Measurements from ENCODE around the gene MKRN3. TPM values are rescaled to one million over a fixed set of nuclear protein-coding genes. Genes with fewer than 3 reads are reported as not detected.
"Not testable (repeated sequence)": the region's sequence is repeated elsewhere in the genome, so short reads cannot be mapped to it uniquely, and the experiment has no call there.

Gene MKRN3
- total RNA-seq, 2 donors from 2014 or later, result 0.43 TPM; not detected in 1

- H3K4me1 ChIP-seq, result no peaks in the 10 kb centered on the region
- no peak overlapping the region for H3K4me3 ChIP-seq
- no peak for DNase-seq (ENCODE audit: low spot score)
- no peaks in the 10 kb centered on the region for H3K9me3 ChIP-seq
- no peaks in the 10 kb centered on the region for H3K36me3 ChIP-seq
- no peak for TF ChIP-seq CTCF (IDR thresholded peaks at IDR 0.05)
- no peak overlapping the region for H3K27ac ChIP-seq
- H3K27me3 ChIP-seq, result no peaks in the 10 kb centered on the region
Measured at GRCh38 chr15:23589012-23589411, 23.5 kb downstream of the MKRN3 start.

GRCh38 chr15:23594252-23594770 is 28.8 kb downstream of the MKRN3 start:
- DNase-seq (ENCODE audit: low spot score), result no peak
- H3K27ac ChIP-seq, result no peak overlapping the region
- H3K36me3 ChIP-seq, result no peaks in the 10 kb centered on the region
- no peaks in the 10 kb centered on the region for H3K9me3 ChIP-seq
- H3K4me3 ChIP-seq, result no peak overlapping the region
- TF ChIP-seq CTCF (IDR thresholded peaks at IDR 0.05), result no peak
- H3K27me3 ChIP-seq, result no peaks in the 10 kb centered on the region
- no peaks in the 10 kb centered on the region for H3K4me1 ChIP-seq

- Histone ChIP-seq H3K4me1 (no peaks in the 10 kb centered on the region), H3K4me3 (no peak overlapping the region)
- no peak for DNase-seq (ENCODE audit: low spot score)
Measured at GRCh38 chr15:23595368-23595767, 29.9 kb downstream of the MKRN3 start.

GRCh38 chr15:23596736-23597135 is 31.3 kb downstream of the MKRN3 start:
- Histone ChIP-seq H3K27me3 (no peaks in the 10 kb centered on the region), H3K27ac (no peak overlapping the region), H3K9me3 (no peaks in the 10 kb centered on the region), H3K36me3 (no peaks in the 10 kb centered on the region), H3K4me3 (no peak overlapping the region), H3K4me1 (no peaks in the 10 kb centered on the region)
- TF ChIP-seq CTCF (IDR thresholded peaks at IDR 0.05), result no peak
- DNase-seq (ENCODE audit: low spot score), result no peak

More at GRCh38 chr15:23595368-23595767, 29.9 kb downstream of the MKRN3 start:
- no peaks in the 10 kb centered on the region for H3K9me3 ChIP-seq
- H3K36me3 ChIP-seq, result no peaks in the 10 kb centered on the region
- no peaks in the 10 kb centered on the region for H3K27me3 ChIP-seq
- TF ChIP-seq CTCF (IDR thresholded peaks at IDR 0.05), result no peak
- no peak overlapping the region for H3K27ac ChIP-seq

- DNase-seq (ENCODE audit: low spot score); H3K4me3 ChIP-seq; H3K27me3 ChIP-seq; H3K9me3 ChIP-seq; H3K4me1 ChIP-seq; H3K36me3 ChIP-seq; H3K27ac ChIP-seq: not testable (repeated sequence)
Measured at GRCh38 chr15:23597278-23597677, 31.8 kb downstream of the MKRN3 start.

GRCh38 chr15:23599053-23599452 is 33.6 kb downstream of the MKRN3 start:
- Histone ChIP-seq H3K9me3 (no peaks in the 10 kb centered on the region), H3K36me3 (no peaks in the 10 kb centered on the region), H3K27ac (no peak overlapping the region), H3K4me1 (no peaks in the 10 kb centered on the region), H3K4me3 (no peak overlapping the region), H3K27me3 (no peaks in the 10 kb centered on the region)
- TF ChIP-seq CTCF (IDR thresholded peaks at IDR 0.05), result no peak
- DNase-seq (ENCODE audit: low spot score), result no peak

All from right atrium auricular region (tissue), 2 donors.